HEK293 (cell line): Measurements from ENCODE around the gene RASAL2.

Experiments
- CTCF ChIA-PET: fragments of 350-600 bp; formaldehyde crosslinking; extraction: SDS; loops from one replicate; lab custom pipeline; 2021; ENCODE audit warnings: antibody characterized with exemption; lab: Yijun Ruan, JAX
- POLR2A ChIA-PET: fragments of 300-600 bp; formaldehyde crosslinking; extraction: SDS; loops from one replicate; lab custom pipeline; 2020; ENCODE audit warnings: antibody characterized with exemption, inconsistent platforms; lab: Yijun Ruan, JAX
- H3K27ac ChIP-seq: fragments of 200-500 bp; sonication (Bioruptor generic); 2 replicates; pipeline ENCODE4 v1.5.1; 2014; ENCODE audit warnings: low read depth, low read length, control low read depth, inconsistent platforms; ENCODE audit errors: extremely low read depth
- H3K36me3 ChIP-seq, 2 experiments: fragments of 200-500 bp in 1 of 2; sonication (Bioruptor generic) in 1 of 2; 1 replicate in 1 of 2; 2 replicates in 1 of 2; pipeline ENCODE4 v1.5.1; 2014 to 2017; ENCODE audit warnings: inconsistent platforms in 2 of 2, low read length in 2 of 2; ENCODE audit not compliant: control insufficient read depth in 2 of 2, insufficient read depth in 1 of 2
- H3K4me1 ChIP-seq: fragments of 200-500 bp; sonication (Bioruptor generic); 2 replicates; pipeline ENCODE4 v1.5.1; 2014; ENCODE audit warnings: mild to moderate bottlenecking, low read length, inconsistent platforms; ENCODE audit not compliant: control insufficient read depth, insufficient read depth
- H3K4me3 ChIP-seq: 2 replicates; pipeline ENCODE4 v1.5.1; 2011; ENCODE audit warnings: low read depth, mild to moderate bottlenecking, control low read depth, low read length, moderate library complexity
- H3K9me3 ChIP-seq: fragments of 200-500 bp; sonication (Bioruptor generic); 2 replicates; pipeline ENCODE4 v1.5.1; 2014; ENCODE audit warnings: low read depth, low read length, inconsistent platforms; ENCODE audit not compliant: control insufficient read depth, insufficient read depth
- AEBP2 ChIP-seq: fragments of 450-650 bp; formaldehyde crosslinking; IDR thresholded peaks from 2 replicates; pipeline ENCODE4 v1.5.1; 2016; ENCODE audit warnings: missing biosample characterization, missing genetic modification characterization, borderline replicate concordance
- BCL11A ChIP-seq: fragments of 450-650 bp; formaldehyde crosslinking; IDR thresholded peaks from 2 replicates; pipeline ENCODE4 v1.5.1; 2016; ENCODE audit warnings: low read depth, missing biosample characterization, missing genetic modification characterization
- HOXA7 ChIP-seq: sonication (generic); formaldehyde crosslinking; IDR thresholded peaks from 2 replicates; pipeline ENCODE4 v1.8.1; 2022; ENCODE audit warnings: missing genetic modification reagents, borderline replicate concordance
- MZF1 ChIP-seq: fragments of 450-650 bp; formaldehyde crosslinking; IDR thresholded peaks from 2 replicates; pipeline ENCODE4 v1.5.1; 2017; ENCODE audit warnings: missing biosample characterization, missing genetic modification characterization, borderline replicate concordance
- PBX3 ChIP-seq: sonication (generic); formaldehyde crosslinking; IDR thresholded peaks from 2 replicates; pipeline ENCODE4 v1.8.1; 2022; ENCODE audit warnings: mild to moderate bottlenecking, moderate library complexity, missing genetic modification reagents
- REST ChIP-seq: fragments of 450-650 bp; formaldehyde crosslinking; IDR thresholded peaks from 2 replicates; pipeline ENCODE4 v1.5.1; 2016; ENCODE audit warnings: missing biosample characterization, missing genetic modification characterization
- SCRT2 ChIP-seq: fragments of 450-650 bp; formaldehyde crosslinking; IDR thresholded peaks from 2 replicates; pipeline ENCODE4 v1.5.1; 2016; ENCODE audit warnings: missing biosample characterization, missing genetic modification characterization
- ZBTB44 ChIP-seq: fragments of 450-650 bp; IDR thresholded peaks from 2 replicates; pipeline ENCODE4 v1.5.1; 2018; ENCODE audit warnings: missing biosample characterization, mild to moderate bottlenecking, missing genetic modification characterization
- ZEB2 ChIP-seq: fragments of 450-650 bp; formaldehyde crosslinking; IDR thresholded peaks from 2 replicates; pipeline ENCODE4 v1.5.1; 2016; ENCODE audit warnings: missing biosample characterization, missing genetic modification characterization
- ZNF157 ChIP-seq: fragments of 450-650 bp; formaldehyde crosslinking; IDR thresholded peaks from 2 replicates; pipeline ENCODE4 v1.5.1; 2016; ENCODE audit warnings: missing biosample characterization, missing genetic modification characterization
- ZNF16 ChIP-seq: fragments of 450-650 bp; formaldehyde crosslinking; IDR thresholded peaks from 2 replicates; pipeline ENCODE4 v1.5.1; 2016; ENCODE audit warnings: low read depth, missing biosample characterization, missing genetic modification characterization
- ZNF221 ChIP-seq: fragments of 450-650 bp; formaldehyde crosslinking; IDR thresholded peaks from 2 replicates; pipeline ENCODE4 v1.5.1; 2017; ENCODE audit warnings: missing biosample characterization, missing genetic modification characterization, borderline replicate concordance
- ZNF223 ChIP-seq: fragments of 450-650 bp; formaldehyde crosslinking; IDR thresholded peaks from 2 replicates; pipeline ENCODE4 v1.5.1; 2016; ENCODE audit warnings: missing biosample characterization, missing genetic modification characterization
- ZNF274 ChIP-seq, 2 experiments: fragments of 200-500 bp in 1 of 2; fragments of 450-650 bp in 1 of 2; sonication (Bioruptor generic) in 1 of 2; formaldehyde crosslinking in 1 of 2; IDR thresholded peaks; 2 replicates each; pipeline versions ENCODE4 v1.5.1 to v1.6.1; 2014 to 2016; ENCODE audit warnings: borderline replicate concordance in 1 of 2, inconsistent platforms in 1 of 2, low read length in 1 of 2, missing biosample characterization in 1 of 2, missing genetic modification characterization in 1 of 2
- ZNF510 ChIP-seq: fragments of 450-650 bp; formaldehyde crosslinking; IDR thresholded peaks from 2 replicates; pipeline ENCODE4 v1.5.1; 2018; ENCODE audit warnings: mild to moderate bottlenecking, missing genetic modification characterization, missing biosample characterization; ENCODE audit not compliant: insufficient replicate concordance
- ZNF529 ChIP-seq: fragments of 450-650 bp; formaldehyde crosslinking; IDR thresholded peaks from 2 replicates; pipeline ENCODE4 v1.5.1; 2017; ENCODE audit warnings: missing genetic modification characterization, missing biosample characterization; ENCODE audit not compliant: insufficient replicate concordance
- ZNF600 ChIP-seq: fragments of 450-650 bp; formaldehyde crosslinking; IDR thresholded peaks from 2 replicates; pipeline ENCODE4 v1.5.1; 2016; ENCODE audit warnings: missing biosample characterization, missing genetic modification characterization
- ZSCAN16 ChIP-seq: fragments of 450-650 bp; formaldehyde crosslinking; IDR thresholded peaks from 2 replicates; pipeline ENCODE4 v1.5.1; 2016; ENCODE audit warnings: missing biosample characterization, missing genetic modification characterization
- ZSCAN30 ChIP-seq: fragments of 450-650 bp; IDR thresholded peaks from 2 replicates; pipeline ENCODE4 v1.5.1; 2018; ENCODE audit warnings: missing biosample characterization, mild to moderate bottlenecking, missing genetic modification characterization, moderate library complexity
- TF ChIP-seq, protein P1 (sequence below): fragments of 450-650 bp; formaldehyde crosslinking; IDR thresholded peaks from 2 replicates; pipeline ENCODE4 v1.5.1; 2016; ENCODE audit warnings: missing biosample characterization, missing genetic modification characterization, low read depth
- TF ChIP-seq, protein P2 (sequence below): fragments of 450-650 bp; formaldehyde crosslinking; IDR thresholded peaks from 2 replicates; pipeline ENCODE4 v1.5.1; 2016; ENCODE audit warnings: missing biosample characterization, missing genetic modification characterization

The RASAL2 gene

DNA sequence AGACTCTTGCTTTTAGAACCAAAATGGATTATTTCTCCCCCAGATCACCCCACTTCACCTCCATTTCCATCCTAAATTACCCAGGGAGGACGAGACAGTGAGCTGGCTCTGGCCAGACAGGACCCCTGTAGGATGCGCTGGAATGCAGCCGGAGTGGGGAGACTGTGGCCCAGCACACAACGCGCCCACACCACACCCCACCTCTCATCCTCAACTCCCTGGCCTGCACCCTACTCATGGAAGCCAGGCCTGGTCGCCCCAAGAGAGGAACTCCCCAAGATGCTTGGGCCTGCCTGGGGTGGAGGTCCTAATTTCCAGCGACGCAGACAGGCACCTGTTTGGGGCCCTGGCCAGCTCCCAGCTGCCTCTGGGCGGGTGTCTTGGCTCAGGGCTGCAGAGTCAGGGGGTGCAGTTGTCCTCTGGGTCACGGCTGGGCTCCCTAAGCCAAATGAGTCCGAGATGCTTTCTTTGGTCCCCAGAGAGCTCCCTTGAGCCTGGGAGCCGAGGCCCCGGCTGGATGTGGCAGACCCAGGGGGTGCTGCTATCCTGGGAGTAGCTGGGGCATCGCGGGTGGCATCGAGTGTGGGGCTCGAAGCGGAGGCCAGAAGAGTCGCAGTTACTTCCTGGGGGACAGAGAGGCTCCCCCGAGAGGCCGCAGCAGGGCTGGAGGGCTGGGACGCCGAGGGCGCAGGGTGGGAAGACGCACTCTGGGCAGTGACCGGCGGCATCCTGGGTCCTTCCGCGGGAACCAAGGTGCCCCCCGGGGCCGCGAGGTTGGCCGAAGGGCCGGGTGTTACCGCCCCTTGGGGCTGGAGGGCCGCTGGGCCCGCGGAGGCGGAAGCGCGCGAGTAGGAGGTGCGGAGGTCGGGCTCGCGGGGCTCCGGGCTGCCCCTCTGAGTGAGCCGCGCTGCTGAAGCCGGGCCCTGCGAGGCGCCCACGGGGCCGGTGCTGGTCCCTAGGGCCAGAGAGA is 392.5 kb downstream of the RASAL2 start:
- Histone ChIP-seq H3K36me3 (no peaks in the 10 kb centered on the region), H3K27ac (no peak overlapping the region), H3K4me1 (no peaks in the 10 kb centered on the region), H3K4me3 (no peak overlapping the region), H3K9me3 (no peaks in the 10 kb centered on the region)
- ChIA-PET CTCF (no interaction called here), POLR2A (no interaction called here)
- TF ChIP-seq ZNF600 (no peak), MZF1 (no peak), ZNF529 (tag by site-specific recombination) (no peak), ZBTB44 (tag by site-specific recombination) (no peak), ZNF274 (IDR thresholded peaks at IDR 0.05; ENCODE audit: low read length) (no peak), ZNF274 (tag by site-specific recombination; IDR thresholded peaks at IDR 0.05; ENCODE audit: borderline replicate concordance) (no peak), PBX3 (no peak), SCRT2 (tag by site-specific recombination) (no peak), ZEB2 (no peak), ZSCAN16 (no peak), REST (tag by site-specific recombination) (no peak), HOXA7 (CRISPR knock-in tag) (no peak), ZSCAN30 (tag by site-specific recombination) (no peak), ZNF223 (tag by site-specific recombination) (no peak), BCL11A (tag by site-specific recombination) (no peak), ZNF16 (tag by site-specific recombination) (no peak)

- ChIA-PET CTCF (interaction anchor here (0.9 to 2.7 kb wide), 3 partner anchors 12 to 15 kb away, joined by 3 to 8 read pairs (median 4); no protein-coding TSS in a partner anchor), POLR2A (no interaction called here)
- no peaks in the 10 kb centered on the region for H3K9me3 ChIP-seq
- no peaks in the 10 kb centered on the region for H3K4me1 ChIP-seq
- no peak overlapping the region for H3K4me3 ChIP-seq
- no peaks in the 10 kb centered on the region for H3K36me3 ChIP-seq
- H3K27ac ChIP-seq, result no peak overlapping the region
- TF ChIP-seq, protein P1, sequence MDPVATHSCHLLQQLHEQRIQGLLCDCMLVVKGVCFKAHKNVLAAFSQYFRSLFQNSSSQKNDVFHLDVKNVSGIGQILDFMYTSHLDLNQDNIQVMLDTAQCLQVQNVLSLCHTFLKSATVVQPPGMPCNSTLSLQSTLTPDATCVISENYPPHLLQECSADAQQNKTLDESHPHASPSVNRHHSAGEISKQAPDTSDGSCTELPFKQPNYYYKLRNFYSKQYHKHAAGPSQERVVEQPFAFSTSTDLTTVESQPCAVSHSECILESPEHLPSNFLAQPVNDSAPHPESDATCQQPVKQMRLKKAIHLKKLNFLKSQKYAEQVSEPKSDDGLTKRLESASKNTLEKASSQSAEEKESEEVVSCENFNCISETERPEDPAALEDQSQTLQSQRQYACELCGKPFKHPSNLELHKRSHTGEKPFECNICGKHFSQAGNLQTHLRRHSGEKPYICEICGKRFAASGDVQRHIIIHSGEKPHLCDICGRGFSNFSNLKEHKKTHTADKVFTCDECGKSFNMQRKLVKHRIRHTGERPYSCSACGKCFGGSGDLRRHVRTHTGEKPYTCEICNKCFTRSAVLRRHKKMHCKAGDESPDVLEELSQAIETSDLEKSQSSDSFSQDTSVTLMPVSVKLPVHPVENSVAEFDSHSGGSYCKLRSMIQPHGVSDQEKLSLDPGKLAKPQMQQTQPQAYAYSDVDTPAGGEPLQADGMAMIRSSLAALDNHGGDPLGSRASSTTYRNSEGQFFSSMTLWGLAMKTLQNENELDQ (tag by site-specific recombination), result no peak
- TF ChIP-seq, protein P2, sequence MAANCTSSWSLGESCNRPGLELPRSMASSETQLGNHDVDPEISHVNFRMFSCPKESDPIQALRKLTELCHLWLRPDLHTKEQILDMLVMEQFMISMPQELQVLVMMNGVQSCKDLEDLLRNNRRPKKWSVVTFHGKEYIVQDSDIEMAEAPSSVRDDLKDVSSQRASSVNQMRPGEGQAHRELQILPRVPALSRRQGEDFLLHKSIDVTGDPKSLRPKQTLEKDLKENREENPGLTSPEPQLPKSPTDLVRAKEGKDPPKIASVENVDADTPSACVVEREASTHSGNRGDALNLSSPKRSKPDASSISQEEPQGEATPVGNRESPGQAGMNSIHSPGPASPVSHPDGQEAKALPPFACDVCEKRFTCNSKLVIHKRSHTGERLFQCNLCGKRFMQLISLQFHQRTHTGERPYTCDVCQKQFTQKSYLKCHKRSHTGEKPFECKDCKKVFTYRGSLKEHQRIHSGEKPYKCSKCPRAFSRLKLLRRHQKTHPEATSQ (tag by site-specific recombination), result no peak
- TF ChIP-seq ZNF223 (tag by site-specific recombination) (no peak), AEBP2 (tag by site-specific recombination) (no peak), ZNF221 (tag by site-specific recombination) (no peak), ZNF157 (tag by site-specific recombination) (no peak), ZNF510 (tag by site-specific recombination) (no peak)
These were observed 393.2 kb downstream of the RASAL2 start for GRCh38 chr1:178487070-178487615.
